GM12801 (cell line): Measurements from ENCODE around the gene USP30.

ENCODE experiments used
- CTCF ChIP-seq: IDR thresholded peaks from one replicate; pipeline ENCODE4 v1.5.1; 2011; ENCODE audit warnings: control low read depth; ENCODE audit not compliant: insufficient read length; ENCODE audit errors: extremely low read depth

USP30 gene

GRCh38 chr12:109137055-109137454, 84.7 kb downstream of the USP30 start:
- TF ChIP-seq CTCF: no peak
